Transverse colon (tissue), 4 donors: ENCODE measurements around the gene COPZ2.

Experiments
- POLR2A ChIP-seq: fragments of 450-650 bp; IDR thresholded peaks from one replicate; pipeline ENCODE4 v1.6.1; 2016; ENCODE audit warnings: antibody characterized with exemption, mild to moderate bottlenecking, moderate library complexity
- POLR2AphosphoS5 ChIP-seq, 3 donors: sonication (generic); formaldehyde crosslinking; IDR thresholded peaks; one replicate each; pipeline ENCODE4 v1.6.1; 2016; ENCODE audit warnings: antibody characterized with exemption in 3 of 3
- TF ChIP-seq, protein P1 (sequence below), 5 experiments: fragments of 200-600 bp in 3 of 5; fragments of 450-650 bp in 2 of 5; sonication (generic) in 3 of 5; IDR thresholded peaks; 1 replicate in 2 of 5; 2 replicates in 3 of 5; pipeline ENCODE4 v1.5.1; 2016 to 2017; ENCODE audit warnings: antibody characterized with exemption in 5 of 5, inconsistent platforms in 3 of 5, mild to moderate bottlenecking in 2 of 5, moderate library complexity in 1 of 5

GRCh38 chr17:48025904-48026501 lies 11.6 kb downstream of the COPZ2 start:
- TF ChIP-seq, protein P1, sequence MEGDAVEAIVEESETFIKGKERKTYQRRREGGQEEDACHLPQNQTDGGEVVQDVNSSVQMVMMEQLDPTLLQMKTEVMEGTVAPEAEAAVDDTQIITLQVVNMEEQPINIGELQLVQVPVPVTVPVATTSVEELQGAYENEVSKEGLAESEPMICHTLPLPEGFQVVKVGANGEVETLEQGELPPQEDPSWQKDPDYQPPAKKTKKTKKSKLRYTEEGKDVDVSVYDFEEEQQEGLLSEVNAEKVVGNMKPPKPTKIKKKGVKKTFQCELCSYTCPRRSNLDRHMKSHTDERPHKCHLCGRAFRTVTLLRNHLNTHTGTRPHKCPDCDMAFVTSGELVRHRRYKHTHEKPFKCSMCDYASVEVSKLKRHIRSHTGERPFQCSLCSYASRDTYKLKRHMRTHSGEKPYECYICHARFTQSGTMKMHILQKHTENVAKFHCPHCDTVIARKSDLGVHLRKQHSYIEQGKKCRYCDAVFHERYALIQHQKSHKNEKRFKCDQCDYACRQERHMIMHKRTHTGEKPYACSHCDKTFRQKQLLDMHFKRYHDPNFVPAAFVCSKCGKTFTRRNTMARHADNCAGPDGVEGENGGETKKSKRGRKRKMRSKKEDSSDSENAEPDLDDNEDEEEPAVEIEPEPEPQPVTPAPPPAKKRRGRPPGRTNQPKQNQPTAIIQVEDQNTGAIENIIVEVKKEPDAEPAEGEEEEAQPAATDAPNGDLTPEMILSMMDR (IDR thresholded peaks at IDR 0.05) = no peak
- no peak for TF ChIP-seq POLR2A
- TF ChIP-seq POLR2AphosphoS5 (IDR thresholded peaks at IDR 0.05) = no peak
